ENCODE data around the gene EPC1. TPM values are rescaled to one million over a fixed set of nuclear protein-coding genes. Genes with fewer than 3 reads are reported as not detected.

The EPC1 gene
- total and polyA plus RNA-seq, 9 of the 15 experiments (the other 6 are each of a cell fraction or from before 2014, with no cell fraction given), result 7.0 to 43.6 (median 16.1) TPM

DNA sequence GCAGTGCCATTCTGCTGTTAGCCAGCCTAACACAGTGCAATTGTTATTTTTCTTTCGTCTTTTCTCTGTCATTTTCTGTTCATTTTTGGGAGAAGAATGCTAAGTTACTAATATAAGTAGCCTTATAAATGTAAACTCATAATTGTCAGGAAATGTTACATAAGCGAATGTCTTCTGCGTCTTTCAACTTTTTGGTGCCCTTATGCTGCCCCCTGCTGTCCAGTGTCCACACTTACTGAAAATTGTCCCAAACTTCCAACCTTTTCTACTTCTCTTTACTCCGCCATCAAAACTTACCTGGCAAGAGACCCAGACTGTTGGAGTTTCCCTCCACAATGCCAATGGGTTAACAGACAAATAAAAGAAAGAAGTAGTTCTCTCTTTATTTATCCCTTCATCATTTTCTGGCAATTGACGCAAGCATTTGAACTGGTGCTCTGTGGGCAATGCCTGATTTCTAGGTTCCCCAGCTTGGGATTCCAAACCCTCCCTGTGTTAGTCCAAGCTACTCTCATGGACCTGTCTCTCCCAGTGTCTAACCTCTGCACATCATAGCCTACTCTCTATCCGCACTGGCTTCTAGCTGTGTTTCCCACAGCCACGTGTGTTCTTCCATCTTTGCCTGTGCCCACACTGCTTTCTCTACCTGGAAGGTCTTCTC, 21.0 kb upstream of the EPC1 start:
- in situ Hi-C loops (cut with MboI) (loop anchor here (10.0 kb wide), 1 partner anchor 113 kb away; no protein-coding TSS in a partner anchor), intact Hi-C loops (cut with micrococcal nuclease) (loop anchor here (1.0 to 5.0 kb wide), 4 partner anchors 21 to 177 kb away; partner anchors contain the start of gene EPC1)
- no peaks in the 10 kb centered on the region for H4K20me1 ChIP-seq (replicated peaks; ENCODE audit: control insufficient read depth, insufficient read depth, low read length)
- ATAC-seq (peak; percentile 77), FAIRE-seq (peak; percentile 91), DNase-seq (ENCODE audit: extremely low read depth in 1 of 4, low spot score in 3 of 4) (peak; percentile 46 to 77 (median 48))
- H3K4me2 ChIP-seq (ENCODE audit: insufficient read depth, low read length), result peak overlapping the region; percentile 32; the same call in 1 of the 2 replicates
- H3K36me3 ChIP-seq (ENCODE audit: control insufficient read depth, insufficient read depth, low read length), result no peaks in the 10 kb centered on the region
- H3K4me3 ChIP-seq, result no peak overlapping the region
- POLR2A ChIA-PET, result interaction anchor here (0.9 to 1.7 kb wide), 4 partner anchors 8 to 23 kb away, joined by 3 to 7 read pairs (median 4); no protein-coding TSS in a partner anchor
- H2AFZ ChIP-seq (ENCODE audit: low read depth, low read length), result peak overlapping the region; percentile 10; the same call in 1 of the 2 replicates
- H3K4me1 ChIP-seq (replicated peaks in 1 of 2; ENCODE audit: control insufficient read depth in 2 of 2, insufficient read depth in 2 of 2, low read length in 2 of 2), result no peaks in the 10 kb centered on the region
- CTCF ChIA-PET (ENCODE audit: low intra/inter-chr PET ratio), result interaction anchor here (0.7 to 1.6 kb wide), 3 partner anchors 22 to 177 kb away, joined by 3 to 8 read pairs (median 3); no protein-coding TSS in a partner anchor
- peaks cover 22% of the 10 kb centered on the region for H3K79me2 ChIP-seq (ENCODE audit: control insufficient read depth, insufficient read depth, low read length)
- H3K27ac ChIP-seq (ENCODE audit: extremely low read depth, low read depth, low read length), result no peak overlapping the region
- no peaks in the 10 kb centered on the region for H3K27me3 ChIP-seq (ENCODE audit: control insufficient read depth in 2 of 2, insufficient read depth in 2 of 2, low read length in 2 of 2)
- BruUV-seq (replicated peaks), result no TSS peak
- H3K9me1 ChIP-seq (ENCODE audit: control insufficient read depth, insufficient read depth, low read length), result no peaks in the 10 kb centered on the region
- WGBS (ENCODE audit: insufficient coverage, low coverage, missing lambda C conversion rate), result 16% methylated on average over 7 of the region's 7 CpGs
- no peak overlapping the region for H3K9ac ChIP-seq (ENCODE audit: insufficient read depth in 1 of 2, low read depth in 2 of 2, low read length in 2 of 2)
- H3K9me3 ChIP-seq (replicated peaks; ENCODE audit: control insufficient read depth, insufficient read depth, low read depth, low read length), result no peaks in the 10 kb centered on the region
- TF ChIP-seq SMC3 (conservative IDR thresholded peaks at IDR 0.05; ENCODE audit: insufficient read depth, low read depth, low read length), result peak; percentile 43
- peak; percentile 28; the same call in 1 of the 2 replicates for TF ChIP-seq CEBPB (tag; IDR thresholded peaks at IDR 0.05)
- TF ChIP-seq, protein P1, sequence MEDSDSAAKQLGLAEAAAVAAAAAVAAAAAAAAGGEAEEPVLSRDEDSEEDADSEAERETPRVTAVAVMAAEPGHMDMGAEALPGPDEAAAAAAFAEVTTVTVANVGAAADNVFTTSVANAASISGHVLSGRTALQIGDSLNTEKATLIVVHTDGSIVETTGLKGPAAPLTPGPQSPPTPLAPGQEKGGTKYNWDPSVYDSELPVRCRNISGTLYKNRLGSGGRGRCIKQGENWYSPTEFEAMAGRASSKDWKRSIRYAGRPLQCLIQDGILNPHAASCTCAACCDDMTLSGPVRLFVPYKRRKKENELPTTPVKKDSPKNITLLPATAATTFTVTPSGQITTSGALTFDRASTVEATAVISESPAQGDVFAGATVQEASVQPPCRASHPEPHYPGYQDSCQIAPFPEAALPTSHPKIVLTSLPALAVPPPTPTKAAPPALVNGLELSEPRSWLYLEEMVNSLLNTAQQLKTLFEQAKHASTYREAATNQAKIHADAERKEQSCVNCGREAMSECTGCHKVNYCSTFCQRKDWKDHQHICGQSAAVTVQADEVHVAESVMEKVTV (CRISPR knock-in tag; IDR thresholded peaks at IDR 0.05), result peak; percentile 57
- no peak for TF ChIP-seq SNIP1 (IDR thresholded peaks at IDR 0.05; ENCODE audit: low read depth)
- TF ChIP-seq, protein P2, sequence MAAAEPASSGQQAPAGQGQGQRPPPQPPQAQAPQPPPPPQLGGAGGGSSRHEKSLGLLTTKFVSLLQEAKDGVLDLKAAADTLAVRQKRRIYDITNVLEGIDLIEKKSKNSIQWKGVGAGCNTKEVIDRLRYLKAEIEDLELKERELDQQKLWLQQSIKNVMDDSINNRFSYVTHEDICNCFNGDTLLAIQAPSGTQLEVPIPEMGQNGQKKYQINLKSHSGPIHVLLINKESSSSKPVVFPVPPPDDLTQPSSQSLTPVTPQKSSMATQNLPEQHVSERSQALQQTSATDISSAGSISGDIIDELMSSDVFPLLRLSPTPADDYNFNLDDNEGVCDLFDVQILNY (CRISPR knock-in tag; IDR thresholded peaks at IDR 0.05), result no peak
- peak; percentile 64; the same call in 1 of the 2 replicates for TF ChIP-seq ARID2 (IDR thresholded peaks at IDR 0.05)
- TF ChIP-seq, protein P3, sequence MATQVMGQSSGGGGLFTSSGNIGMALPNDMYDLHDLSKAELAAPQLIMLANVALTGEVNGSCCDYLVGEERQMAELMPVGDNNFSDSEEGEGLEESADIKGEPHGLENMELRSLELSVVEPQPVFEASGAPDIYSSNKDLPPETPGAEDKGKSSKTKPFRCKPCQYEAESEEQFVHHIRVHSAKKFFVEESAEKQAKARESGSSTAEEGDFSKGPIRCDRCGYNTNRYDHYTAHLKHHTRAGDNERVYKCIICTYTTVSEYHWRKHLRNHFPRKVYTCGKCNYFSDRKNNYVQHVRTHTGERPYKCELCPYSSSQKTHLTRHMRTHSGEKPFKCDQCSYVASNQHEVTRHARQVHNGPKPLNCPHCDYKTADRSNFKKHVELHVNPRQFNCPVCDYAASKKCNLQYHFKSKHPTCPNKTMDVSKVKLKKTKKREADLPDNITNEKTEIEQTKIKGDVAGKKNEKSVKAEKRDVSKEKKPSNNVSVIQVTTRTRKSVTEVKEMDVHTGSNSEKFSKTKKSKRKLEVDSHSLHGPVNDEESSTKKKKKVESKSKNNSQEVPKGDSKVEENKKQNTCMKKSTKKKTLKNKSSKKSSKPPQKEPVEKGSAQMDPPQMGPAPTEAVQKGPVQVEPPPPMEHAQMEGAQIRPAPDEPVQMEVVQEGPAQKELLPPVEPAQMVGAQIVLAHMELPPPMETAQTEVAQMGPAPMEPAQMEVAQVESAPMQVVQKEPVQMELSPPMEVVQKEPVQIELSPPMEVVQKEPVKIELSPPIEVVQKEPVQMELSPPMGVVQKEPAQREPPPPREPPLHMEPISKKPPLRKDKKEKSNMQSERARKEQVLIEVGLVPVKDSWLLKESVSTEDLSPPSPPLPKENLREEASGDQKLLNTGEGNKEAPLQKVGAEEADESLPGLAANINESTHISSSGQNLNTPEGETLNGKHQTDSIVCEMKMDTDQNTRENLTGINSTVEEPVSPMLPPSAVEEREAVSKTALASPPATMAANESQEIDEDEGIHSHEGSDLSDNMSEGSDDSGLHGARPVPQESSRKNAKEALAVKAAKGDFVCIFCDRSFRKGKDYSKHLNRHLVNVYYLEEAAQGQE (IDR thresholded peaks at IDR 0.05; ENCODE audit: borderline replicate concordance), result peak; percentile 54; the same call in 1 of the 2 replicates
- TF ChIP-seq, protein P3 (CRISPR knock-in tag; IDR thresholded peaks at IDR 0.05; ENCODE audit: low read depth), result no peak

Measured in K562 (cell line).